ENCODE results near the gene TMEM131L. TPM values are rescaled to one million over a fixed set of nuclear protein-coding genes. Genes with fewer than 3 reads are reported as not detected.

The TMEM131L gene
- total and polyA plus RNA-seq, 3 donors from 2014 or later, result 9.1 to 15.0 (median 12.6) TPM

GRCh38 chr4:153610623-153611376, 144.6 kb downstream of the TMEM131L start:
- no peak overlapping the region for H3K27ac ChIP-seq
- no peak for TF ChIP-seq POLR2A (IDR thresholded peaks at IDR 0.05)
- no peak for TF ChIP-seq CTCF (IDR thresholded peaks at IDR 0.05)
- intact Hi-C loops (cut with DNase I; ENCODE audit: low total_unique reads), result no loop called here
- H3K36me3 ChIP-seq (ENCODE audit: low read depth, missing control alignments), result no peaks in the 10 kb centered on the region
- H3K4me1 ChIP-seq, result no peaks in the 10 kb centered on the region
- no peak for DNase-seq
- H3K27me3 ChIP-seq, result no peaks in the 10 kb centered on the region
- 70 to 84% methylated on average over 5 of the region's 5 CpGs for WGBS, 2 donors
- no peaks in the 10 kb centered on the region for H3K9me3 ChIP-seq
- H3K4me3 ChIP-seq, result no peak overlapping the region

- Histone ChIP-seq H3K4me3 (no peak overlapping the region), H3K27ac (no peak overlapping the region), H3K4me1 (no peaks in the 10 kb centered on the region), H3K27me3 (no peaks in the 10 kb centered on the region), H3K9me3 (no peaks in the 10 kb centered on the region), H3K36me3 (ENCODE audit: low read depth, missing control alignments) (no peaks in the 10 kb centered on the region)
- no peak for DNase-seq
- WGBS, 2 donors, result 95% methylated on average over 3 of the region's 3 CpGs
- TF ChIP-seq POLR2A (IDR thresholded peaks at IDR 0.05) (no peak), CTCF (IDR thresholded peaks at IDR 0.05) (no peak)
- intact Hi-C loops (cut with DNase I; ENCODE audit: low total_unique reads), result no loop called here
Observed at GRCh38 chr4:153611679-153612078, 145.5 kb downstream of the TMEM131L start.

GRCh38 chr4:153612878-153613277, 146.7 kb downstream of the TMEM131L start:
- no peaks in the 10 kb centered on the region for H3K4me1 ChIP-seq
- intact Hi-C loops (cut with DNase I; ENCODE audit: low total_unique reads), result no loop called here
- no peaks in the 10 kb centered on the region for H3K36me3 ChIP-seq (ENCODE audit: low read depth, missing control alignments)
- no peak overlapping the region for H3K27ac ChIP-seq
- no peak for DNase-seq
- WGBS, 2 donors, result 84 to 85% methylated on average over 2 of the region's 2 CpGs
- TF ChIP-seq CTCF (IDR thresholded peaks at IDR 0.05) (no peak), POLR2A (IDR thresholded peaks at IDR 0.05) (no peak)
- H3K27me3 ChIP-seq, result no peaks in the 10 kb centered on the region
- no peaks in the 10 kb centered on the region for H3K9me3 ChIP-seq
- H3K4me3 ChIP-seq, result no peak overlapping the region

- 82 to 89% methylated on average over 8 of the region's 8 CpGs for WGBS, 2 donors
- no peaks in the 10 kb centered on the region for H3K9me3 ChIP-seq
- no peaks in the 10 kb centered on the region for H3K36me3 ChIP-seq (ENCODE audit: low read depth, missing control alignments)
- TF ChIP-seq CTCF (IDR thresholded peaks at IDR 0.05), result no peak
- TF ChIP-seq POLR2A (IDR thresholded peaks at IDR 0.05), result no peak
- H3K27me3 ChIP-seq, result no peaks in the 10 kb centered on the region
- H3K4me3 ChIP-seq, result no peak overlapping the region
- H3K27ac ChIP-seq, result no peak overlapping the region
- intact Hi-C loops (cut with DNase I; ENCODE audit: low total_unique reads), result no loop called here
- H3K4me1 ChIP-seq, result no peaks in the 10 kb centered on the region
- DNase-seq, result no peak
Observed at GRCh38 chr4:153616006-153616555, 149.9 kb downstream of the TMEM131L start.

- 79 to 80% methylated on average over 6 of the region's 6 CpGs for WGBS, 2 donors
Observed at GRCh38 chr4:153618833-153619232, 152.7 kb downstream of the TMEM131L start.

More at GRCh38 chr4:153618833-153619232, 152.7 kb downstream of the TMEM131L start:
- Histone ChIP-seq H3K4me1 (no peaks in the 10 kb centered on the region), H3K27ac (no peak overlapping the region), H3K9me3 (no peaks in the 10 kb centered on the region), H3K4me3 (no peak overlapping the region), H3K36me3 (ENCODE audit: low read depth, missing control alignments) (no peaks in the 10 kb centered on the region), H3K27me3 (no peaks in the 10 kb centered on the region)
- TF ChIP-seq POLR2A (IDR thresholded peaks at IDR 0.05), result no peak
- TF ChIP-seq CTCF (IDR thresholded peaks at IDR 0.05), result no peak
- DNase-seq, result no peak
- intact Hi-C loops (cut with DNase I; ENCODE audit: low total_unique reads), result no loop called here

Data from testis (tissue), 3 donors.